HG03139 (cell line): ENCODE results near the gene PRSS57.

ENCODE experiments used
- ATAC-seq: cut with Tn5 transposase; IDR thresholded peaks from one replicate; pipeline ENCODE4 v1.9.1; 2021; ENCODE audit not compliant: unreplicated experiment

The PRSS57 gene

GRCh38 chr19:652467-653389 is 42.5 kb downstream of the PRSS57 start:
- no peak for ATAC-seq

- ATAC-seq = no peak
Observed at GRCh38 chr19:651991-652390, 43.3 kb downstream of the PRSS57 start.

GRCh38 chr19:651114-651818 is 44.0 kb downstream of the PRSS57 start:
- no peak for ATAC-seq

GRCh38 chr19:650121-650520 is 45.1 kb downstream of the PRSS57 start:
- ATAC-seq = no peak

GRCh38 chr19:648904-649801 is 46.1 kb downstream of the PRSS57 start:
- ATAC-seq = no peak

GRCh38 chr19:648305-648704 is 46.9 kb downstream of the PRSS57 start:
- ATAC-seq = no peak

- ATAC-seq = no peak
Observed at GRCh38 chr19:647566-648284, 47.5 kb downstream of the PRSS57 start.

GRCh38 chr19:646779-647565 is 48.3 kb downstream of the PRSS57 start:
- no peak for ATAC-seq

GRCh38 chr19:645912-646778 is 49.1 kb downstream of the PRSS57 start:
- no peak for ATAC-seq

GRCh38 chr19:644789-645188 is 50.5 kb downstream of the PRSS57 start:
- ATAC-seq = no peak

GRCh38 chr19:644363-644762 is 50.9 kb downstream of the PRSS57 start:
- ATAC-seq = no peak

- no peak for ATAC-seq
Observed at GRCh38 chr19:643736-644135, 51.5 kb downstream of the PRSS57 start.

GRCh38 chr19:642767-643727 is 52.2 kb downstream of the PRSS57 start:
- no peak for ATAC-seq

GRCh38 chr19:641702-642101 is 53.5 kb downstream of the PRSS57 start:
- no peak for ATAC-seq

GRCh38 chr19:640606-641189 is 54.6 kb downstream of the PRSS57 start:
- no peak for ATAC-seq

- no peak for ATAC-seq
Observed at GRCh38 chr19:640161-640558, 55.1 kb downstream of the PRSS57 start.
